ENCODE results near the gene RRP36. TPM values are rescaled to one million over a fixed set of nuclear protein-coding genes. Genes with fewer than 3 reads are reported as not detected.
A peak's percentile ranks its signal among the peaks of the same experiment; 100 is the strongest.

RRP36 gene
- total RNA-seq, 1 donor from 2014 or later: 125 TPM

DNA sequence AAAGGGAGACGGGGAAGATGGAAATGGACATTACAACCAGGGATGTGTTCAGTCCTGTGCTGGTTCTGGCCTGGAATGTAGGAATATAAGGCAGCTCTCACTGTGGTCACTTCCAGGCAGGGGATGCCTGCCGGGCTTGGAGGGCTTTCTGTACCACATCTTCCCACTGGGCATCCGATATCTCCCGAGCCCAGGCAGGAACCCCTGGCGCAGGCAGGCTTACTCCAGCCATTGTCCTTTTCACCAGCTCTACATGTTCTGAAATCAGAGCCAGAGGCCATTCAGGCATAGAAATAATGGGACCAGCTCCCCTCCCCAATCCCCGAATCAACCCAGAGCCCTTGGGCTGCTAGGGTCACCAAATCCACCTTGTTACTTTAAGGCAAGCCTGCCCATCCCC is 9.1 kb upstream of the RRP36 start:
- DNase-seq (ENCODE audit: low read depth): no peak
- no peak overlapping the region for H3K4me3 ChIP-seq (ENCODE audit: low read depth, low read length)
- H3K36me3 ChIP-seq (ENCODE audit: control insufficient read depth, insufficient read depth, low read length): peaks cover 5% of the 10 kb centered on the region
- H3K27me3 ChIP-seq (ENCODE audit: control insufficient read depth, insufficient read depth, low read length): no peaks in the 10 kb centered on the region
- TF ChIP-seq, protein P1, sequence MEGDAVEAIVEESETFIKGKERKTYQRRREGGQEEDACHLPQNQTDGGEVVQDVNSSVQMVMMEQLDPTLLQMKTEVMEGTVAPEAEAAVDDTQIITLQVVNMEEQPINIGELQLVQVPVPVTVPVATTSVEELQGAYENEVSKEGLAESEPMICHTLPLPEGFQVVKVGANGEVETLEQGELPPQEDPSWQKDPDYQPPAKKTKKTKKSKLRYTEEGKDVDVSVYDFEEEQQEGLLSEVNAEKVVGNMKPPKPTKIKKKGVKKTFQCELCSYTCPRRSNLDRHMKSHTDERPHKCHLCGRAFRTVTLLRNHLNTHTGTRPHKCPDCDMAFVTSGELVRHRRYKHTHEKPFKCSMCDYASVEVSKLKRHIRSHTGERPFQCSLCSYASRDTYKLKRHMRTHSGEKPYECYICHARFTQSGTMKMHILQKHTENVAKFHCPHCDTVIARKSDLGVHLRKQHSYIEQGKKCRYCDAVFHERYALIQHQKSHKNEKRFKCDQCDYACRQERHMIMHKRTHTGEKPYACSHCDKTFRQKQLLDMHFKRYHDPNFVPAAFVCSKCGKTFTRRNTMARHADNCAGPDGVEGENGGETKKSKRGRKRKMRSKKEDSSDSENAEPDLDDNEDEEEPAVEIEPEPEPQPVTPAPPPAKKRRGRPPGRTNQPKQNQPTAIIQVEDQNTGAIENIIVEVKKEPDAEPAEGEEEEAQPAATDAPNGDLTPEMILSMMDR (IDR thresholded peaks at IDR 0.05; ENCODE audit: insufficient read depth, low read length, poor library complexity, severe bottlenecking): no peak

DNA sequence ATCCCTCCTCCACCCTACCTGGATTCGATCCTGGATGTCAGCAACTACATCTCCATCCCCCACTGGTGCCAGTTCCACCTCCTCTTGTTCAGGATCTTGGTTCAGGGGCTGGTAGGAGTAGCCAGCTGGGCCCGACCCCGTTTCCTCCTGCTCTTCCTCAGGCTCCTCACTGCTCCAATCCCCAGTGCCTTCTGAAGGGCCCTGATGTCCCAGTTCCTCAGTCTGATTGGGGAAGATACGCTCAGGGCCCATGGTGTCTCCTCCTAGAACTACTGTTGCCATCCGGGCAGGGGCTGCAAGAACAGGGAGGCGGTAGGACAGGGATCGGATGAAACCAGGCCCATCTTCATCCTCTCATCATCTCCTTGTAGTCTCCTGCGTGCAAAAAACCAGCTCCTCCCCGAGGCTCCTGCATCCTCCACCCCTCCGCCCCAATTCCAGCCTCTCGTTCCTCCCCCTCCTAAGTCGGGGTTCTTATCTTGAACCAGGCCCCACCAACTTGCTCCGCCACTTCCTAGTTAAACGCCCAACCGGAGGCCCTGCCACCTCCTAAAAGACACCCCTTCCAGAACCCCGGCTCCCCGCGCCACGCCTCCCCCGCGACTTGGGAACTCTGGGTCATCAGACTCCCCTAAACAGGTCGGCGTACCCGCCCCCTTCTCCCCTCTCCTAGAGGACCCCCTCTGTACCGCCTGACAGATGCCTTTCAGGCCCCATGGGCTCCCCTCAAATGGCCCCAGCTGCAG is 8.2 kb upstream of the RRP36 start:
- TF ChIP-seq, protein P1 (IDR thresholded peaks at IDR 0.05; ENCODE audit: insufficient read depth, low read length, poor library complexity, severe bottlenecking): no peak
- DNase-seq (ENCODE audit: low read depth): no peak
- H3K4me3 ChIP-seq (ENCODE audit: low read depth, low read length): peak overlapping the region; percentile 66
- peaks cover 6% of the 10 kb centered on the region for H3K36me3 ChIP-seq (ENCODE audit: control insufficient read depth, insufficient read depth, low read length)
- H3K27me3 ChIP-seq (ENCODE audit: control insufficient read depth, insufficient read depth, low read length): no peaks in the 10 kb centered on the region

DNA sequence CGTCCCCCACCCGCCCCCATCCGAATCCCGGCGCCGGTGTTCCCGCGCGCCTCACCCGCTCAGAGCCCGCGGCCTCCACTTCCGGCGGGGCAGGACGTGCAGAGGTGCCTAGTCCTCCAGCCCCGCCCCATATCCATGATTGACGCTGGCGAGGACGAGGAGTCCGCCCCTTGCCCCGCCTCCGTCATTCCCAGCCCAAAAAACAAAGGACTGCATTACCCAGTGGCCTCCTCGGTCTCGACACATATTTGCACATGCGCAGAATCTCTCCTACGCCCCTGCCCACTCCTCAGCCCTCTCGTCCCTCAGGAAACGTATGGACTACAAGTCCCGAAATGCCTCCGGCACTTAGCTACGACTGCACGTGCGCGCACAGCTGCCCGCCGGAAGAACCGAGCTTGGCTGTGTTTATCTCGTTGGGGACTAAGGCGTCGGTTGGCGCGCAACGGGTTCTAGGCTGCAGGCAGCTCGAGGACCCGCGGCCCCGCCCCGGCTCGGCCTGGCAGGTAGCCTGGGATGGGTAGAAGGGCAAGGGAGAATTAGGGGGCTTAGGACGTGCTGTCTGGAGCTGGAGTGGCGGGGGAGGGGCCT is 7.5 kb upstream of the RRP36 start, which contains the start of the genes KLHDC3 and MEA1:
KLHDC3 (plus strand) TSS at position 407 of the 591 bp plus-strand sequence. CDS start 2,944 bp downstream, outside the sequence.
MEA1 (minus strand) TSS at position 104 of the 591 bp plus-strand sequence. CDS start 133 bp downstream, outside the sequence.
- TF ChIP-seq, protein P1 (IDR thresholded peaks at IDR 0.05; ENCODE audit: insufficient read depth, low read length, poor library complexity, severe bottlenecking): no peak
- Histone ChIP-seq H3K36me3 (ENCODE audit: control insufficient read depth, insufficient read depth, low read length) (peaks cover 5% of the 10 kb centered on the region), H3K27me3 (ENCODE audit: control insufficient read depth, insufficient read depth, low read length) (no peaks in the 10 kb centered on the region), H3K4me3 (ENCODE audit: low read depth, low read length) (peak within 1 kb of the TSS; percentile 95)
- peak; percentile 100 for DNase-seq (ENCODE audit: low read depth)

DNA sequence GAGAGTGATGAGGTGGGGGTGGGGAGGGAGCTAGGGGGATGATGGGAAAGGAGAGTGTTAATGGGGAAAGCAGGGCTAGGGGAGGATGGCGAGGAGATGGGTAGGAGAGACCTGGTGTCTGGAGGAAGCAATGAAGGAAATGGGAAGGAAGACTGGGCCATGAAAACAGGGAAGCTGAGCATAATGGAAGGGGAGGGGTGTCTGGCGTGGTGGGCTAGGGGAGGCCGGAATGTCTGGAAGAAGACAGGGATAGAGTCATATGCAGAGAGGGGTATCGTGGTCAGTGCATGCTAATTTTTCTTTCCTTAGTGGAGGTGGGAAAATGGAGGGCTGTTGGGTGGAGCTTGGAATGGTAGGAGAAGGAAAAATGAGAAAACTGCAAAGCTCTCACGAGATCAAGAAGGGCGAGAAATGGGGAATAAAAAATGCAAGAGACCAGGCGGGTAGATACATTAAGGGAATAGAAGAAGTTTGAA is 7.0 kb upstream of the RRP36 start:
- DNase-seq (ENCODE audit: low read depth): no peak
- TF ChIP-seq, protein P1 (IDR thresholded peaks at IDR 0.05; ENCODE audit: insufficient read depth, low read length, poor library complexity, severe bottlenecking): no peak
- peak overlapping the region; percentile 95 for H3K4me3 ChIP-seq (ENCODE audit: low read depth, low read length)

DNA sequence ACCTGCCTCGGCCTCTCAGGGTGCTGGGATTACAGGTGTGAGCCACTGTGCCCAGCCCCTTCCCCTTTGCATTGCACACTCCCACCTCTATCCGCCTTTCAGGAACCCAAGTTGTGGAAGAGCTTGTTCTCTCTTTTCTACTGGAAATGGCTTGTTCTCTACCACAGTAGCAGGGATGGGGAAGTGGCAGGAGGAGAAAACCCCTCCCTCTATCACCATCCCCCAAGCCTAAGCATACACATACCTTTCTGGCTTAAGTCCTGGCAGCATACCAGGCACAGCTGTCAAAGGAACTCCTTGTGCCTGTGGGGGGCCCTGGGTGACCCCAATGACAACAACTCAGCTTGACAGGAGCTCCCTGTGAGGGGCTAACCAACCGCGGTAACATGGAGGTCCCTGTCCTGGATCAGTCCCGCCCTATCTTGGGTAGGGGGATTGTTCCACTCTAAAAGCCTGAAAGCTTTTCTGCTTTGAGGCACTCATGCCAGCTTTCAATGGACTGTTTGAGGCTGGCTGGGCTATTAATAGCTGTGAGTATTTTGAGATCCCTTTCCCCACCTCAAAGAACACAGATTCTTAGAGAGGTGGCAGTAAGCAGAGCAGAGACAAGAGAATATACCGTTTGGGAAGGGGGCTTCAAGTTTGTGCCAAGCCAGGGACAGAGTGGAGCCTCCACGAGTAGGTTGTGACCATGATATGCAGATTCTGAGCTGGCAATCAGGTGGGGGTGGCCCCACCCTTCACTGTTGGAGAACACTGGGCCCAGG is 5.1 kb upstream of the RRP36 start:
- no peaks in the 10 kb centered on the region for H3K27me3 ChIP-seq (ENCODE audit: control insufficient read depth, insufficient read depth, low read length)
- H3K4me3 ChIP-seq (ENCODE audit: low read depth, low read length): no peak overlapping the region
- TF ChIP-seq, protein P1 (IDR thresholded peaks at IDR 0.05; ENCODE audit: insufficient read depth, low read length, poor library complexity, severe bottlenecking): no peak
- peaks cover 3% of the 10 kb centered on the region for H3K36me3 ChIP-seq (ENCODE audit: control insufficient read depth, insufficient read depth, low read length)
- DNase-seq (ENCODE audit: low read depth): no peak

More for the DNA sequence above, 7.0 kb upstream of the RRP36 start:
- peaks cover 5% of the 10 kb centered on the region for H3K36me3 ChIP-seq (ENCODE audit: control insufficient read depth, insufficient read depth, low read length)
- H3K27me3 ChIP-seq (ENCODE audit: control insufficient read depth, insufficient read depth, low read length): no peaks in the 10 kb centered on the region
